HG02885 (cell line): ENCODE data around the gene EXOSC10.
"Not testable (repeated sequence)": the region's sequence is repeated elsewhere in the genome, so short reads cannot be mapped to it uniquely, and the experiment has no call there.

Source experiments
- ATAC-seq: cut with Tn5 transposase; IDR thresholded peaks from one replicate; pipeline ENCODE4 v1.9.1; 2021; ENCODE audit warnings: mild to moderate bottlenecking; ENCODE audit not compliant: unreplicated experiment, poor library complexity

Gene EXOSC10

GRCh38 chr1:11045428-11046269 lies 54.0 kb downstream of the EXOSC10 start:
- no peak for ATAC-seq

DNA sequence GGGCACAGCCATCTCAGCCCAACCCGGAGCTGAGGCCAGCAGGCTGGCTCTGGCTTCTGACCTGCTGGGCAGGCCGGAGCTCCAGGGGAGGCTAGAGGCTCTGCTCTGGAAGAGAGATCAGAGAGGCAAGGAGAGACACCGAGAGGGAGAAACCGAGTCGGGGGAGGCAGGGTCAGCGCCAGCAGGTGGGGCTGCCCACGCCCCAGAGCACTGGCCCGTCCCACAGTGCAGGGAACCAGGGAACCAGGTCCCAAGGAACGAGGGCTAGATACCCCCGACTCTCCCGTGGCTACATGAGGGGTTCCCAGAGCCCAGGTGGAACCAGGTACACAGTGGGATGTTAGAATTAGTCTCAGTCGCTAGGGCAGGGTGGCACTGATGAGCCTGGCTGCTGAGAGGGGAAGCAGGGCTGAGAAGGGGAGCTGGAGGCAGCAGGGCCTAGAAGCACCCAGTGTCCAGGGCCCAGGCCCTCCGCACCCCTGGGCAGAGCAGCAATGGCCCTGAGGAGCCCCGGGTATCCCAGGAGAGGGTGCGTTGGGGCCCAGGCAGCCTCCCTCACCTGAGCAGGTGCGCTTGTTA lies 54.7 kb downstream of the EXOSC10 start:
- no peak for ATAC-seq

DNA sequence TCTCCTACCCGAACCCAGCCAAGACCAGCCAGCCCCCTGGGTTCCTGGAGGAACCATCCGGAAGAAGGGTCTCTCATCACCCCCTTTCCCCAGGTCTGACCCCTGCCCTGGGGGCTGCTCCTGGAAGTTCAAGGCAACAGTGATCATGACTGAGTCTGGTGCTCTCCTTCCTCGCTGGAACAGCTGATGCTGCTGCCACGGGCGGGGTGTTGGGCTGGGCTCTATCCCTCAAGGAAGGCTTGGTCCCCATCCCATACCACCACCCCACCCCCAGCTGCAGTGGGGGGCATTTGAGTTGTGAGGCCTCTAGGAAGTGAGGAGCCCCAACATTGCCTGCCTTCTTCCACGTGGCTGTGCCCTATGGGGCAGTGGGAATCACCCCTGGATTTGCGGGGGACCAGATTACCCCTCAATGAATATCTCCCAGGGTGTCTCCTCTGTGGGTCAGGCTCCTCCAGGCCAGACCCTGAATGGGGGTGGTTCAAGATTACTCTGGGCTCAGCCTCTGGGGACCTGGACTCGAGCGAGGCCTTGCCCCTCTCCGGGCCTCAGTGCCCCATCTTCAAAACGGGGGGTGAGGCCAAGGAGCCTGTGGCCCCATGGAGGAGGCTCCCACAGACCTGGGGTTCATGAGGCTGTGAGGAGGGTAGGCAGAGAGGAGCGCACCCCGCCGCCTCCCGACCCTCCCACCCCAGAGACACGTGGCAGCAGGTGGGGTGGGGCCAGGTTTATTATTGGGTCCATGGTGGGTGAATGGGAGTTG lies 55.4 kb downstream of the EXOSC10 start:
- ATAC-seq = no peak

- ATAC-seq = no peak
Measured at GRCh38 chr1:11042995-11043874, 56.4 kb downstream of the EXOSC10 start.

DNA sequence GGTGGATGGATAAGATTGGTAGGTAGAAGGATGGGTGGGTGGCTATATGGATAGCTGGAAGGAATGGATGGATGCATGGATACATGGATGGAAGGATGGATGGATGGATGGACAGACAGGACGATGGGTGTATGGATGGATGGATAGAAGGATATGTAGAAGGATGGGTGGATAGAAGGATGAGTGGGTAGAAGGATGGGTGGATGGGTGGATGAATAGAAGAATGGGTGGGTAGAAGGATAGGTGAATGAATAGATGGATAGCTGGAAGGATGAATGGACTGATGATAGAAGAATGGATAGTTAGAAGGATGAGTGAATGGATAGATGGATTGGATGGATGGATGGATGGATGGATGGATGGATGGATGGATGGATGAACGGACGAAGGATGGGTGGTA lies 57.6 kb downstream of the EXOSC10 start:
- ATAC-seq = no peak

DNA sequence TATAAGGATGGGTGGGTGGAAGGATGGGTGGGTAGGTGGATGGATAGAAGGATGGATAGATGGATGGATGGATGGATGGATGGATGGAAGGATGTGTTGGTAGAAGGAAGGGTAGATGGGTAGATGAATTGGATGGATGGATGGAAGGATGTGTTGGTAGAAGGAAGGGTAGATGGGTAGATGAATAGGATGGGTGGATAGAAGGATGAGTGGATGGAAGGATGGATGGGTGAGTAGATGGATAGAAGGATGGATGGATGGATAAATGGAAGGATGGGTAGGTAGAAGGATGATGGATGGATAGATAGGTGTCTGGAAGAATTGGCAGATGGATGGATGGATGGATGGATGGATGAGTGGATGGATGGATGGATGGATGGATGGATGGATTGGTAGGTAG lies 58.6 kb downstream of the EXOSC10 start:
- no peak for ATAC-seq

DNA sequence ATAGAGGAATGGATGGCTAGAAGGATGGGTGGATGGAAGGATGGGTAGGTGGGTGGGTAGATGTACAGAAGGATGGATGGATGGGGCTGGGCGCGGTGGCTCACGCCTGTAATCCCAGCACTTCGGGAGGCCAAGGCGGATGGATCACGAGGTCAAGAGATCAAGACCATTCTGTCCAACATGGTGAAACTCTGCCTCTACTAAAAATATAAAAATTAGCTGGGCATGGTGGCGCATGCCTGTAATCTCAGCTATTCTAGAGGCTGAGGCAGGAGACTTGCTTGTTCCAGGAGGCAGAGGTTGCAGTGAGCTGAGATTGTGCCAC lies 59.6 kb downstream of the EXOSC10 start:
- ATAC-seq = not testable (repeated sequence)

DNA sequence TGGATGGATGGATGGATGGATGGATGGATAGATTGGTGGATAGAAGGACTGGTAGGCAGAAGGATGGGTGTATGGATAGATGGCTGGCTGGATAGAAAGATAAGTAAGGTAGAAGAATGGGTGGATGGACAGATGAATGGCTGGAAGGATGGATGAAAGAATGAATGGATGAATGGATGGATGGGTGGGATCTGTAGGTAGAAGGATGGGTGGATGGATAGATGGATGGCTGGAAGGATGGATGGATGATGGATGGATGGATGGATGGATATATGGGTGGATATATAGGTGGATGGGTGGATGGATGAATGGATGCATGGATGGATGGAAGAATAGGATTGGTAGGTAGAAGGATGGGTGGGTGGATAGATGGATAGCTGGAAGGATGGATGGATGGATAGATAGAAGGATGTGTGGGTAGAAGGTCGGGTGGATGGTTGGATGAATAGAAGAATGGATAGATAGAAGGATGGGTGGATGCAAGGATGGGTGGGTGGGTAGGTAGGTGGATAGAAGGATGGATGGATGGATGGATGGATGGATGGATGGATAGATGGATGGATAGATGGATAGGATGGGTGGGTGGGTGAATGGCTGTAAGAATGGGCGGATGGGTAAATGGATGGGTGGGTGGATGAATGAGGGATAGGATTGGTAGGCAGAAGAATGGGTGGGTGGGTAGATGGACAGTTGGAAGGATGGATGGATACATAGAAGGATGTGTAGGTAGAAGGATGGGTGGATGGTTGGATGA lies 60.1 kb downstream of the EXOSC10 start:
- no peak for ATAC-seq

- no peak for ATAC-seq
Measured at GRCh38 chr1:11037740-11038182, 61.9 kb downstream of the EXOSC10 start.

GRCh38 chr1:11037019-11037739 lies 62.5 kb downstream of the EXOSC10 start:
- not testable (repeated sequence) for ATAC-seq

DNA sequence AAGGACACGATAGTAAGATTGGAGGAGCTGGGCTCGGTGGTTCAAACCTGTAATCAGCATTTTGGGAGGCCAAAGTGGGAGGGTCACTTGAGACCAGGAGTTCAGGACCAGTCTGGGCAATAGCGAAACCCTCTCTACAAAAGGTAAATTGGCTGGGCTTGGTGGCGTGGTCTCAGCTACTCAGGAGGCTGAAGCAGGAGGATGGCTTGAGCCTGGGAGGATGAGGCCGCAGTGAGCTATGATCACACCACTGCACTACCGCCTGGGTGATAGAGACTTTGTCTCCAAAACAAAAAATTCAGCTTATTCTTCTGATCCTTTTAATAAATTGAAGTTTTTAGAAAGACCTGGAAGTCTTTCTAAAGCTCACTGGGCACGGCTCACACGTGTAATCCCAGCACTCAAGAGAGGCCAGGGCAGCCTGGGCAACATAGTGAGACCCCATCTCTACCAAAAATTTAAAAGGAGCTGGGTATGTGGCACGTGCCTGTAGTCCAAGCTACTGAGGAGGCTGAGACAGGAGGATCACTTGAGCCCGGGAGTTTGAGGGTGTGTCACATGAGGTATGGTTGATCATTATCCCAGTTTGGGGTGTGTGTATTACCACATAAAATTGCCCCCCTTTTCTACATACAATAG lies 67.9 kb downstream of the EXOSC10 start:
- ATAC-seq = no peak

- ATAC-seq = no peak
Measured at GRCh38 chr1:11030865-11031264, 68.8 kb downstream of the EXOSC10 start.

- no peak for ATAC-seq
Measured at GRCh38 chr1:11028018-11028417, 71.7 kb downstream of the EXOSC10 start.

GRCh38 chr1:11027316-11027715 lies 72.4 kb downstream of the EXOSC10 start:
- no peak for ATAC-seq

GRCh38 chr1:11026903-11027302 lies 72.8 kb downstream of the EXOSC10 start:
- no peak for ATAC-seq

DNA sequence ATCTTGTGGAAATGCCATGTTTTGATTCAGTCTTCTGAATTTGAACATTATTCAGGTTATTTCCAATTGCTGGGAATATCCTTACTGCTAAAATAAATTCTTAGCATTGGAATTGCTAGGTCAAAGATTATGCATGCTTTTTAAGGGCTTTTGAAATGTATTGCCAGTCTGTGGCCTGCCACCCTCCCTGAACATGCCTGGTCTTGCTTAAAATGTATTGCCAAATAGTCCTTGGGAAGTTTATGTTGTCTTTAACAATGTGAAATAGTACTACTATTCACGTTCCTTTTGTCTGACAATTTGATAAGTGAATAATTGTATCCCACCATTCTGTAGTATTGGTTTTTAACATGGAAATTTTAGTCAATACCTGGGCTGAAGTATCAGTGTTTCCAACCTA lies 73.6 kb downstream of the EXOSC10 start:
- no peak for ATAC-seq

GRCh38 chr1:11025618-11026017 lies 74.1 kb downstream of the EXOSC10 start:
- ATAC-seq = no peak

GRCh38 chr1:11024874-11025203 lies 74.8 kb downstream of the EXOSC10 start:
- ATAC-seq = no peak
